B cell (primary cell): ENCODE results near the gene SLC9A3. TPM values are rescaled to one million over a fixed set of nuclear protein-coding genes. Genes with fewer than 3 reads are reported as not detected.

Experiments used
- ATAC-seq: fragments of 200-7000 bp; cut with Tn5 transposase; one replicate; pipeline ENCODE4 v1.10.0; 2021; ENCODE audit warnings: low read depth, mild to moderate bottlenecking, moderate number of reproducible peaks, moderate library complexity
- CTCF ChIA-PET: fragments of 350-600 bp; sonication (Branson Sonifier 250); formaldehyde crosslinking; loops from one replicate; lab custom pipeline; 2021; ENCODE audit warnings: antibody characterized with exemption, inconsistent platforms; lab: Charles Lee
- POLR2A ChIA-PET: fragments of 350-600 bp; sonication (Branson Sonifier 250); formaldehyde crosslinking; loops from one replicate; lab custom pipeline; 2021; ENCODE audit warnings: antibody characterized with exemption; lab: Charles Lee
- DNase-seq: peaks from one replicate; pipeline ENCODE4 v3.0.0; 2013
- H2AFZ ChIP-seq: 2 replicates; pipeline ENCODE4 v1.6.1; 2012; ENCODE audit warnings: mild to moderate bottlenecking, low read depth, low read length; ENCODE audit not compliant: insufficient read depth, poor library complexity, severe bottlenecking
- H3K27ac ChIP-seq, 2 donors: 1 replicate in 1 of 2; 2 replicates in 1 of 2; pipeline ENCODE4 v1.5.1; 2012 to 2013; ENCODE audit warnings: low read length in 2 of 2, mild to moderate bottlenecking in 2 of 2, moderate library complexity in 1 of 2
- H3K27me3 ChIP-seq, 4 experiments: fragments of 200-600 bp in 1 of 4; sonication (generic) in 1 of 4; replicated peaks in 1 of 4; 1 replicate in 2 of 4; 2 replicates in 2 of 4; pipeline versions ENCODE4 v1.6.1 to v1.7.0; 2013 to 2016; ENCODE audit warnings: low read length in 3 of 4, mild to moderate bottlenecking in 2 of 4, mixed read lengths in 1 of 4, moderate library complexity in 1 of 4; ENCODE audit not compliant: insufficient read depth in 4 of 4, control insufficient read depth in 3 of 4; ENCODE audit errors: control extremely low read depth in 1 of 4
- H3K36me3 ChIP-seq, 2 experiments: replicated peaks in 1 of 2; 1 replicate in 1 of 2; 2 replicates in 1 of 2; pipeline versions ENCODE4 v1.6.1 to v1.7.1; 2013; ENCODE audit warnings: low read length in 1 of 2; ENCODE audit not compliant: insufficient read depth in 2 of 2, control insufficient read depth in 1 of 2; ENCODE audit errors: control extremely low read depth in 1 of 2, extremely low read depth in 1 of 2
- H3K4me1 ChIP-seq, 2 donors: fragments of 200-600 bp in 1 of 2; sonication (generic) in 1 of 2; 1 replicate in 1 of 2; 2 replicates in 1 of 2; pipeline versions ENCODE4 v1.5.1 to v1.6.1; 2013 to 2017; ENCODE audit warnings: low read length in 2 of 2; ENCODE audit not compliant: control insufficient read depth in 2 of 2, insufficient read depth in 2 of 2
- H3K4me2 ChIP-seq: replicated peaks from 2 replicates; pipeline ENCODE3; 2012; ENCODE audit warnings: mild to moderate bottlenecking, low read depth, low read length; ENCODE audit not compliant: poor library complexity, severe bottlenecking
- H3K4me3 ChIP-seq, 5 experiments: fragments of 200-600 bp in 1 of 5; sonication (generic) in 1 of 5; 1 replicate in 3 of 5; 2 replicates in 2 of 5; pipeline versions ENCODE4 v1.5.1 to v1.7.0; 2011 to 2016; ENCODE audit warnings: low read length in 4 of 5, mild to moderate bottlenecking in 4 of 5, low read depth in 2 of 5, control low read depth in 1 of 5, moderate library complexity in 1 of 5; ENCODE audit not compliant: insufficient read depth in 1 of 5; ENCODE audit errors: control extremely low read depth in 1 of 5, extremely low read depth in 1 of 5
- H3K79me2 ChIP-seq: fragments of 200-600 bp; sonication (generic); one replicate; pipeline ENCODE4 v1.6.0; 2016; ENCODE audit warnings: low read length; ENCODE audit not compliant: control insufficient read depth, insufficient read depth
- H3K9ac ChIP-seq: fragments of 200-600 bp; sonication (generic); 2 replicates; pipeline ENCODE4 v1.6.1; 2017; ENCODE audit warnings: mild to moderate bottlenecking, low read length, moderate library complexity
- H3K9me3 ChIP-seq, 3 donors: one replicate each; pipeline versions ENCODE4 v1.6.1 to v1.7.1; 2013; ENCODE audit warnings: low read length in 2 of 3; ENCODE audit not compliant: control insufficient read depth in 2 of 3, insufficient read depth in 1 of 3; ENCODE audit errors: control extremely low read depth in 1 of 3
- H4K20me1 ChIP-seq: 2 replicates; pipeline ENCODE4 v1.6.0; 2012; ENCODE audit warnings: mild to moderate bottlenecking, low read length; ENCODE audit not compliant: insufficient read depth, control insufficient read depth, poor library complexity, severe bottlenecking
- H3K27ac Mint-ChIP-seq: one replicate; pipeline ENCODE4 v1.8.0; 2021; ENCODE audit warnings: mixed read lengths
- H3K27me3 Mint-ChIP-seq: one replicate; pipeline ENCODE4 v1.8.0; 2021; ENCODE audit warnings: mixed read lengths
- H3K4me1 Mint-ChIP-seq: one replicate; pipeline ENCODE4 v1.8.0; 2021; ENCODE audit warnings: mixed read lengths
- H3K4me3 Mint-ChIP-seq: one replicate; pipeline ENCODE4 v1.8.0; 2021; ENCODE audit warnings: mixed read lengths
- H3K9me3 Mint-ChIP-seq: one replicate; pipeline ENCODE4 v1.8.0; 2022; ENCODE audit warnings: mixed read lengths; ENCODE audit not compliant: insufficient read depth
- CTCF ChIP-seq: fragments of 200-600 bp; IDR thresholded peaks from one replicate; pipeline ENCODE4 v1.8.0; 2022; ENCODE audit warnings: antibody characterized with exemption, mild to moderate bottlenecking
- EZH2 ChIP-seq: IDR thresholded peaks from 2 replicates; pipeline ENCODE4 v1.6.1; 2012; ENCODE audit warnings: borderline replicate concordance, low read depth, mild to moderate bottlenecking, moderate library complexity, low read length; ENCODE audit not compliant: insufficient read depth, poor library complexity, severe bottlenecking
- WGBS: methylation state at CpG from one replicate; pipeline ENCODE4 v1.1.5; 2013; ENCODE audit warnings: missing lambda C conversion rate; ENCODE audit not compliant: insufficient coverage; 5-methylcytosine and 5-hydroxymethylcytosine counted together
- intact Hi-C: fragments of 100-400 bp; cut with micrococcal nuclease; formaldehyde crosslinking; loops from one replicate; pipeline ENCODE4 v1.10.0; 2022
- polyA plus RNA-seq: library from polyadenylated mRNA; depleted of rRNA; stranded (reverse); fragments of >200 nt; gene quantifications from 2 replicates; pipeline ENCODE4 v1.2.3, GENCODE V29; 2012
- total RNA-seq, 2 donors: library from RNA; stranded (reverse); fragments of 120-200 nt in 1 of 2; gene quantifications; 1 replicate in 1 of 2; 2 replicates in 1 of 2; pipeline versions ENCODE4 v1.2.3 to v1.2.4, GENCODE V29; 2013 to 2022

Gene SLC9A3
- total and polyA plus RNA-seq, 2 donors (not counting 1 experiment from before 2014, with no cell fraction given) = 0.84 to 2.0 TPM

DNA sequence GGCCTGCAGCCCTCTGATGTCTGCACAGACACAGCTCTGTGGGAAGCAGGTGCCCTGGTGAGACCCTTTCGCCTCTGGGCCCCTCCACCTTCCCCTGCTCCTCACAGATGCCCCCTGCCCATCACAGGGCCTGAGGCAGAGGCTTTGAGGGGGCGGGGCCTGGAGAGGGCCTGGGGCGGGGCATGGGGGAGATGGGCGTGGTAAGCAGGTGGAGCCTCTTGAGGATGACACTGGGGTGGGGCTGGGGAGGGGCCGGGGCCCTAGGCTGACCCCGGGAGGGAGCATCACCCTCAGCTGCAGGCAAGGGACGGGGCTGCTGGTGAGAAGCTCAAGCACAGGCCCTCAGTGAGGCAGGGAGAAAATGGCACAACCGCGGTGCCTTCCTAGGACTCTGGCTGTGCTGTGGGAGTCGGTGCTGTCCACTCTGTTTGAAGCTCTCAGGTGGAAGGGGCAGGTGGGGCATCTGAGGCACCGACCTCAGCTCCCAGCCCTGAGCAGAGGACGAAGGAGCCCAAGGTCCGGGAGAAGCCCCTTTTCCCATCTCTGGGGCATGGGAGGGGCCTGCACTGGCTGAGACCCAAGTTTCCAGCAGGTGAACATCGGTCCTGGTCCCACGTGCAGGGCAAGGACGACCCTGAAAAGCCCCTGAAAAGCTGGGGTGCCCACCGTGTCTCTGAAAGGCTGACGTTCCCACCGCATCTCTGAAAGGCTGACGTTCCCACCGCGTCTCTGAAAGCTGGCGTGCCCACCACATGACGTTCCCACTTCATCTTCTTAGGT is 17.5 kb upstream of the SLC9A3 start:
- H2AFZ ChIP-seq = no peak overlapping the region
- H3K27ac ChIP-seq = no peak overlapping the region
- peaks cover 22% of the 10 kb centered on the region for H3K4me1 Mint-ChIP-seq
- ChIA-PET POLR2A (no interaction called here), CTCF (no interaction called here)
- no peaks in the 10 kb centered on the region for H3K9me3 Mint-ChIP-seq
- DNase-seq (no peak), ATAC-seq (no peak)
- TF ChIP-seq CTCF = no peak
- no peak for TF ChIP-seq EZH2
- no peaks in the 10 kb centered on the region for H4K20me1 ChIP-seq
- H3K9me3 ChIP-seq = peaks cover 0 to 94% (median 20%) of the 10 kb centered on the region in 3 donors
- H3K9ac ChIP-seq = no peak overlapping the region
- H3K4me3 ChIP-seq = no peak overlapping the region
- peaks cover 24% of the 10 kb centered on the region for H3K27me3 Mint-ChIP-seq
- H3K79me2 ChIP-seq = no peaks in the 10 kb centered on the region
- H3K4me1 ChIP-seq = peaks cover 27 to 41% of the 10 kb centered on the region in 2 donors
- peaks cover 0 to 78% (median 30%) of the 10 kb centered on the region in 4 experiments for H3K27me3 ChIP-seq
- no peak overlapping the region for H3K27ac Mint-ChIP-seq
- H3K4me2 ChIP-seq = no peak overlapping the region
- H3K36me3 ChIP-seq = no peaks in the 10 kb centered on the region
- H3K4me3 Mint-ChIP-seq = no peak overlapping the region
- WGBS = 86% methylated on average over 23 of the region's 24 CpGs
- intact Hi-C loops = no loop called here

DNA sequence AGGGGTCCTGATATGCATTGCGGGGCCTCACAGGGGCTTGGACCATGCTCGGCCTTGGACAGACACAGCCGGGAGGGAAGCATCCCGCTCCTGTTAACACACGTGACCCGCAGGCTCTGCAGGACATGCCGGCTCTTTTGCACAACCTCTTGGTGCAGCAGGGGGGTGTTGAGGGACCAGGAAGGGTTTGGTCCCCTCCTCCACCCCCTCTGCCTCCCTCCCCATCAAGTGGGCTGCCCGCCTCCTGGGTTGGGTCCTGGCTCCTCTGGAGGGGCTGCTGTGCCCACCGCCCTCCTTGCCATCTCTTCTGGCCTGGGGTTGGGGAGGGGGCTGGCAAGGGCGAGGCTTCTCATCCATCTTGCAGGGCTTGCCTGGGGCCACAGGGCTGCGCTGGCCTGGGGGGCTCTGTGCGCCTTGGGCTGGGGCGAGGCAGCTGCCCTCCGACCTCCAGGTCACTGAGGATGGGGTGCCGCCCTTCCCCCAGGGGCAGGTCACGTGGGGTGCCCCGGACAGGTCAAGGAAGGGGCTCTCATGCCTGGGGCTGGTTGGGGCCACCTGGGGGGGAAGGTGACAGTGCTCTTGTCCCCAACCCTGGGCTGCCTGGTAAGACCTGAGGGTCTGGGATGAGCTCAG is 16.8 kb upstream of the SLC9A3 start:
- H3K27ac Mint-ChIP-seq = no peak overlapping the region
- no peak for TF ChIP-seq EZH2
- TF ChIP-seq CTCF = no peak
- no peaks in the 10 kb centered on the region for H3K36me3 ChIP-seq
- POLR2A ChIA-PET = interaction anchor here (0.6 kb wide), 1 partner anchor 69 kb away, joined by 3 read pairs; no protein-coding TSS in a partner anchor
- CTCF ChIA-PET = no interaction called here
- DNase-seq (no peak), ATAC-seq (no peak)
- no peak overlapping the region for H3K27ac ChIP-seq
- no peak overlapping the region for H3K4me3 ChIP-seq
- H3K27me3 ChIP-seq = peaks cover 0 to 78% (median 28%) of the 10 kb centered on the region in 4 experiments
- no peak overlapping the region for H2AFZ ChIP-seq
- no peak overlapping the region for H3K4me3 Mint-ChIP-seq
- H3K4me2 ChIP-seq = no peak overlapping the region
- peaks cover 31% of the 10 kb centered on the region for H3K27me3 Mint-ChIP-seq
- WGBS = 85% methylated on average over 13 of the region's 17 CpGs
- peaks cover 27 to 41% of the 10 kb centered on the region in 2 donors for H3K4me1 ChIP-seq
- peaks cover 22% of the 10 kb centered on the region for H3K4me1 Mint-ChIP-seq
- H3K9me3 ChIP-seq = peaks cover 0 to 88% (median 20%) of the 10 kb centered on the region in 3 donors
- no peaks in the 10 kb centered on the region for H3K79me2 ChIP-seq
- no peak overlapping the region for H3K9ac ChIP-seq
- intact Hi-C loops = no loop called here
- H4K20me1 ChIP-seq = no peaks in the 10 kb centered on the region
- H3K9me3 Mint-ChIP-seq = no peaks in the 10 kb centered on the region
